ENCODE results near the gene CRIP2.

CRIP2 gene

DNA sequence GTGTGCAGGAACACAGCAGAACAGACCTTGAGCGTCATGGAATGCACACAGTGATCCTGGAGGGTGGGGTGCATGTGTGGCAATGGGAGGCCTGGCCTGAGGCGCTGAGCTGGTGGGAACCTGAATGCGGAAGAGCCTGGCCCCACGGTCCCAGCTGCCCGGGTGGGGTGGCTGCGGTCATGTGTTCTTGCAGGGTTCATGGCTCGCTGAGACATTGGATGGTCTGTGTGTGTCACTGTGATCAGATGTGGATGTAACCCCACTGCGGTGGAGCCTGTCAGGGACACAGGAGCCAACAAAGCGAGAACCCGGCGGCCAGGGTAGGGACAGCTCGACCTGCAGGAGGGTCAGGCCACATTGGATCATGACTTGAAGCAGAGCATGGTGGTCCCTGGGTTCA, 31.8 kb upstream of the CRIP2 start:
- Histone ChIP-seq H3K36me3 (replicated peaks; ENCODE audit: low read depth, low read length) (peaks cover 15% of the 10 kb centered on the region), H3K4me1 (ENCODE audit: low read length) (no peaks in the 10 kb centered on the region)
- TF ChIP-seq EZH2phosphoT487 (IDR thresholded peaks at IDR 0.05; ENCODE audit: low read depth), result no peak
- TF ChIP-seq, protein P1, sequence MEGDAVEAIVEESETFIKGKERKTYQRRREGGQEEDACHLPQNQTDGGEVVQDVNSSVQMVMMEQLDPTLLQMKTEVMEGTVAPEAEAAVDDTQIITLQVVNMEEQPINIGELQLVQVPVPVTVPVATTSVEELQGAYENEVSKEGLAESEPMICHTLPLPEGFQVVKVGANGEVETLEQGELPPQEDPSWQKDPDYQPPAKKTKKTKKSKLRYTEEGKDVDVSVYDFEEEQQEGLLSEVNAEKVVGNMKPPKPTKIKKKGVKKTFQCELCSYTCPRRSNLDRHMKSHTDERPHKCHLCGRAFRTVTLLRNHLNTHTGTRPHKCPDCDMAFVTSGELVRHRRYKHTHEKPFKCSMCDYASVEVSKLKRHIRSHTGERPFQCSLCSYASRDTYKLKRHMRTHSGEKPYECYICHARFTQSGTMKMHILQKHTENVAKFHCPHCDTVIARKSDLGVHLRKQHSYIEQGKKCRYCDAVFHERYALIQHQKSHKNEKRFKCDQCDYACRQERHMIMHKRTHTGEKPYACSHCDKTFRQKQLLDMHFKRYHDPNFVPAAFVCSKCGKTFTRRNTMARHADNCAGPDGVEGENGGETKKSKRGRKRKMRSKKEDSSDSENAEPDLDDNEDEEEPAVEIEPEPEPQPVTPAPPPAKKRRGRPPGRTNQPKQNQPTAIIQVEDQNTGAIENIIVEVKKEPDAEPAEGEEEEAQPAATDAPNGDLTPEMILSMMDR (IDR thresholded peaks at IDR 0.05; ENCODE audit: low read depth, low read length), result no peak

DNA sequence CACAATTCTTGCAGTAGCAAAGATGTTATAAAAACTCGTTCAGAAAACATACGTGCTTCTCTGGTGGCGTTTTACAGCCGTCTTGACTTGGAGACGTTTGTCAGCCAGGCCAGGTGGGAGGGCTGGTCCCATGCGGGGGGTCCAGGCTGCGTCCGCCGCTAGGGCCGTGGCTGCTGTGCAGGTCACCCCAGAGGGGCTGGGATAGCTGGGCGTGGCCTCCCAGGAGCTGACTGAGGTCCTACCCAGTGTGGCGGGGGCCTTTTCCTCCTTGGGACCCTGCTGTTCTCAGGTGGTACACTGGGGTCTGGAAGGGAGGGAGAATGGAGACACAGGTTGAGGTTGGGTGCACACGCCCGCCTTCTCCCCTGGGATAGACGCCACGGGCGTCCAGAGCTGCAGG, 29.8 kb upstream of the CRIP2 start:
- Histone ChIP-seq H3K4me3 (ENCODE audit: low read length) (no peak overlapping the region), H3K4me1 (ENCODE audit: low read length) (no peaks in the 10 kb centered on the region), H2AFZ (ENCODE audit: low read depth, low read length) (no peak overlapping the region), H3K9me3 (ENCODE audit: insufficient read depth, low read length) (no peaks in the 10 kb centered on the region), H3K79me2 (ENCODE audit: low read length) (peaks cover 29% of the 10 kb centered on the region; the same call in 1 of the 2 replicates), H3K27ac (ENCODE audit: low read length) (no peak overlapping the region), H3K36me3 (replicated peaks; ENCODE audit: low read depth, low read length) (peaks cover 15% of the 10 kb centered on the region), H3K27me3 (ENCODE audit: low read depth, low read length) (no peaks in the 10 kb centered on the region), H4K20me1 (ENCODE audit: insufficient read depth, low read length) (peaks cover 20% of the 10 kb centered on the region), H3K9ac (ENCODE audit: low read length) (no peak overlapping the region), H3K4me2 (ENCODE audit: low read length) (no peak overlapping the region)
- TF ChIP-seq EZH2phosphoT487 (IDR thresholded peaks at IDR 0.05; ENCODE audit: low read depth), result no peak
- TF ChIP-seq, protein P1 (IDR thresholded peaks at IDR 0.05; ENCODE audit: low read depth, low read length), result no peak

More for the DNA sequence above, 31.8 kb upstream of the CRIP2 start:
- H3K4me2 ChIP-seq (ENCODE audit: low read length), result no peak overlapping the region
- H3K79me2 ChIP-seq (ENCODE audit: low read length), result peaks cover 50% of the 10 kb centered on the region
- H4K20me1 ChIP-seq (ENCODE audit: insufficient read depth, low read length), result peaks cover 25% of the 10 kb centered on the region
- H3K9me3 ChIP-seq (ENCODE audit: insufficient read depth, low read length), result no peaks in the 10 kb centered on the region
- H3K9ac ChIP-seq (ENCODE audit: low read length), result no peak overlapping the region
- no peaks in the 10 kb centered on the region for H3K27me3 ChIP-seq (ENCODE audit: low read depth, low read length)
- H3K4me3 ChIP-seq (ENCODE audit: low read length), result no peak overlapping the region
- no peak overlapping the region for H3K27ac ChIP-seq (ENCODE audit: low read length)
- H2AFZ ChIP-seq (ENCODE audit: low read depth, low read length), result no peak overlapping the region

DNA sequence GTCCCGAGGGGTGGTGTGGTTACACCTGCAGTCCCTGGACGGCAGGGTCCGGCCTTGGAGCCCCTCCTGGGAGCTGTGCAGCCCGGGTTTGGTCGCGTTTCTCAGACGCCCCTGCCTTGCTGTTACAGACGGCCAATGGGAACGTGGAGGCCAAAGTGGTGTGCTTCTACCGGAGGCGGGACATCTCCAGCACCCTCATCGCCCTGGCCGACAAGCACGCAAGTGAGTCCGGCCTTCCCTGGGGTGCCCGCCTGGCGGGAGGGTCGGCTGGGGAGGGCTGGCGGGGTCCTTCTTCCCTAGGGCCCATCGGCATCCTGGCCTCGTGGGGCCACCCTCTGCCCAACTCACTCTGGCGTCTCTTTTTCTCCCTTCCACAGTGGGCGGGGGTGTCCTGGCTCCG, 29.3 kb upstream of the CRIP2 start:
- H3K9ac ChIP-seq (ENCODE audit: low read length), result no peak overlapping the region
- no peak overlapping the region for H3K27ac ChIP-seq (ENCODE audit: low read length)
- H3K9me3 ChIP-seq (ENCODE audit: insufficient read depth, low read length), result no peaks in the 10 kb centered on the region
- TF ChIP-seq EZH2phosphoT487 (IDR thresholded peaks at IDR 0.05; ENCODE audit: low read depth), result no peak
- TF ChIP-seq, protein P1 (IDR thresholded peaks at IDR 0.05; ENCODE audit: low read depth, low read length), result no peak
- H3K4me1 ChIP-seq (ENCODE audit: low read length), result no peaks in the 10 kb centered on the region
- H3K4me2 ChIP-seq (ENCODE audit: low read length), result no peak overlapping the region
- H4K20me1 ChIP-seq (ENCODE audit: insufficient read depth, low read length), result peaks cover 16% of the 10 kb centered on the region
- no peak overlapping the region for H2AFZ ChIP-seq (ENCODE audit: low read depth, low read length)
- peaks cover 13% of the 10 kb centered on the region for H3K36me3 ChIP-seq (replicated peaks; ENCODE audit: low read depth, low read length)
- peaks cover 25% of the 10 kb centered on the region; the same call in 1 of the 2 replicates for H3K79me2 ChIP-seq (ENCODE audit: low read length)
- H3K4me3 ChIP-seq (ENCODE audit: low read length), result no peak overlapping the region
- H3K27me3 ChIP-seq (ENCODE audit: low read depth, low read length), result no peaks in the 10 kb centered on the region

DNA sequence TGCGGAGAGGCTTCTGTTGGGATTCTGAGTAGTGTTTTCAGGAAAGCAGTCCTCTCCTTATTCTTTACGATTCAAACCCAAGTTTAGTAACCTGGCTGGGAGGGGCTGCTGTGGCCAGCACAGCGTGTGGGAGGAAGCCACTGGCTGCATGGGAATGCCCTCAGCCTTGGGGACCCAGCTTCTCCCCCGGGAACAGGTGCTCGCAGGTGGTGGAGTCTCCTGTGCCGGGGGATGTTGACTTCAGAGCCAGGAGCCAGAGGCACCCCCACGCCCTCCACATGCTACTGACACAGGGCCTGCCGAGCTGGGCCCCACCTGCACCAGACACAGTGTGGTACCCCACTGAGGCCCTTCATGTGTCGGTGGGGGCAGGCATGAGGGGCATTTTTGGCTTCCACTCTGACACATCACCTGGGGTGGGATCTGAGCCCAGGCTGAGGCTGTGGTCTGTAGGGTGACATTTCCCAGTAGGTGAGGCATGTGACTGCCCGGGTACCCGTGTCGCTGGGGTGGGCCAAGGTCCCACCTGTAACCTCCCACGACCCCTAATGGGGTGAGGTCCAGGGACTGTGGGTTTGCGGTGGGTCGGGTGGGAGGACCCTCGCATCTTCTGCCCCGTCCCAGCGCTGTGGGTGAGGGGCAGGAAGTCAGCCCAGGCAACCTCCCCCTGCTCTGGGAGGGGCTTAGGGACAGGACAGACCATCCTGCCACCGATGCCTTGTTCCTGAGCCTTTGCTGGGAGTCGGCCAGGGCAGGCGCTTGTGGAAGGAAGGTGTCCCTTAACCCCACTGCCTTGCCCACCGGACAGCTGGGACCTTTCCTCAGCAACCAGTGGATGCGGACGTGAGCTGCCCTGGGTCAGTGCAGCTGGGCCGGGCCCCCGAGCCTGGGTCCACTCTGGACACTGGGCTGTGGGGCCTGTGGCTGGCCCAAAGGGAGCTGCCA, 28.4 kb upstream of the CRIP2 start:
- Histone ChIP-seq H3K9ac (ENCODE audit: low read length) (no peak overlapping the region), H4K20me1 (ENCODE audit: insufficient read depth, low read length) (peaks cover 15% of the 10 kb centered on the region; the same call in 1 of the 2 replicates), H3K27me3 (ENCODE audit: low read depth, low read length) (no peaks in the 10 kb centered on the region), H3K27ac (ENCODE audit: low read length) (no peak overlapping the region), H3K4me2 (ENCODE audit: low read length) (no peak overlapping the region), H3K4me1 (ENCODE audit: low read length) (no peaks in the 10 kb centered on the region), H3K4me3 (ENCODE audit: low read length) (no peak overlapping the region), H2AFZ (ENCODE audit: low read depth, low read length) (no peak overlapping the region), H3K9me3 (ENCODE audit: insufficient read depth, low read length) (no peaks in the 10 kb centered on the region), H3K79me2 (ENCODE audit: low read length) (peaks cover 19% of the 10 kb centered on the region; the same call in 1 of the 2 replicates), H3K36me3 (replicated peaks; ENCODE audit: low read depth, low read length) (peaks cover 12% of the 10 kb centered on the region)
- TF ChIP-seq, protein P1 (IDR thresholded peaks at IDR 0.05; ENCODE audit: low read depth, low read length), result no peak
- no peak for TF ChIP-seq EZH2phosphoT487 (IDR thresholded peaks at IDR 0.05; ENCODE audit: low read depth)

All from OCI-LY3 (cell line).